Measurements from ENCODE around the gene ELMO1. TPM values are rescaled to one million over a fixed set of nuclear protein-coding genes. Genes with fewer than 3 reads are reported as not detected.
A peak's percentile ranks its signal among the peaks of the same experiment; 100 is the strongest.

Gene ELMO1
- total and polyA plus RNA-seq, 12 donors: 7.5 to 46.8 (median 14.9) TPM

DNA sequence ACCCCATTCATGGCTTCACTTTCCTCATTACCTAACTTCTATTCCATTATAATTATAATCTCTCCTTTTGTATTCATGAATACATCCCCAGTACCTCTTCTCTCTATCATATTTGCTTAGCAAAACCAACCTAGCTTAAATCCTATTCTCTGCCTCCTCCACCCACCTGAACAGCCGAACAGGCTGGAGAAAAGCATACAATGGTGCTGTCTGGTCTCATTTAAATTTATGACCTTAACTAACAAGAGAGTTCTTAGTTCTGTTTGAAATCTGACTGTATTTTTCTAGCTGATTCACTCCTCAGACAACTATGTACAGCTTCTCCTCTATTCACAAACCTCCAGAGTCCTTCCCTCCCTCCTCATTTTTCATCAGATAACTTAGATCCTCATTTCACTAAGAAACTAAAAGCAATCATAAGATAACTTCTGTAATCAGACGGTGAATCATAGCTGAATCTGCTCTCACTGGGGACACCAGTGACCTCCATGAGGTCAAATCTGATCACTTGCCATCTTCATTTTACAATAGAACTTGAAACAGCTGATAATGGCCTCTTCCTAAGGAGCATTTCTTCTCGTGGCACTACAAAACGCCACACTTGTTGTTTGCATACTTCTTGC is 490.4 kb downstream of the ELMO1 start:
- 42 to 53% (median 49%) methylated on average over 4 of the region's 4 CpGs for whole genome bisulfite sequencing, 4 donors
- TF ChIP-seq, protein P1, sequence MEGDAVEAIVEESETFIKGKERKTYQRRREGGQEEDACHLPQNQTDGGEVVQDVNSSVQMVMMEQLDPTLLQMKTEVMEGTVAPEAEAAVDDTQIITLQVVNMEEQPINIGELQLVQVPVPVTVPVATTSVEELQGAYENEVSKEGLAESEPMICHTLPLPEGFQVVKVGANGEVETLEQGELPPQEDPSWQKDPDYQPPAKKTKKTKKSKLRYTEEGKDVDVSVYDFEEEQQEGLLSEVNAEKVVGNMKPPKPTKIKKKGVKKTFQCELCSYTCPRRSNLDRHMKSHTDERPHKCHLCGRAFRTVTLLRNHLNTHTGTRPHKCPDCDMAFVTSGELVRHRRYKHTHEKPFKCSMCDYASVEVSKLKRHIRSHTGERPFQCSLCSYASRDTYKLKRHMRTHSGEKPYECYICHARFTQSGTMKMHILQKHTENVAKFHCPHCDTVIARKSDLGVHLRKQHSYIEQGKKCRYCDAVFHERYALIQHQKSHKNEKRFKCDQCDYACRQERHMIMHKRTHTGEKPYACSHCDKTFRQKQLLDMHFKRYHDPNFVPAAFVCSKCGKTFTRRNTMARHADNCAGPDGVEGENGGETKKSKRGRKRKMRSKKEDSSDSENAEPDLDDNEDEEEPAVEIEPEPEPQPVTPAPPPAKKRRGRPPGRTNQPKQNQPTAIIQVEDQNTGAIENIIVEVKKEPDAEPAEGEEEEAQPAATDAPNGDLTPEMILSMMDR (IDR thresholded peaks at IDR 0.05): no peak
- no peak for TF ChIP-seq POLR2A (IDR thresholded peaks at IDR 0.05)
- intact Hi-C loops (cut with DNase I): no loop called here
- Histone ChIP-seq H3K36me3 (replicated peaks in 1 of 2) (no peaks in the 10 kb centered on the region), H3K4me1 (replicated peaks in 1 of 2) (peaks cover 0 to 11% of the 10 kb centered on the region in 2 donors), H3K9me3 (replicated peaks in 1 of 3) (no peaks in the 10 kb centered on the region), H3K27me3 (no peaks in the 10 kb centered on the region), H3K27ac (no peak overlapping the region), H3K4me3 (no peak overlapping the region)
- DNase-seq: peak in 1 of 7 donors; percentile 17

DNA sequence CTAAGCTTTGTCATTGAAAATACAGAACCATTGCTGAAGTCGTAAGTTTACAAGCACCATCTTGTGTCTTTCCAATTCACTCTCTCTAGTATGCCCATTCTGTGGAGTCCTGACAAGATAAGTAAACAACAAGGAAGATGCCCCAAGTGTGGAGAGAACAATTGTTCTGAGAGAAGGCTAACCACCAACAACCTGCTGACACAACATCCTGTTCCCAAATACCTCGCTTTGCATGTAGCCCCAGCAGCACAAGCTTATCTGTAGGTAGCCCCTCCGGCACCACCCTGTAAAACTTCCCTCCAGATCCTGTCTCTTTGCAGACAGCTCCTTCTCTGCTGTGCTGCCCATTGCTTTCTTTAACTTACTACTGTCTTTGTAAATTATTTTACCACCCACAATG is 491.0 kb downstream of the ELMO1 start:
- no peaks in the 10 kb centered on the region for H3K27me3 ChIP-seq
- no peak overlapping the region for H3K27ac ChIP-seq
- peaks cover 0 to 11% of the 10 kb centered on the region in 2 donors for H3K4me1 ChIP-seq (replicated peaks in 1 of 2)
- intact Hi-C loops (cut with DNase I): no loop called here
- no peaks in the 10 kb centered on the region for H3K9me3 ChIP-seq (replicated peaks in 1 of 3)
- no peak for DNase-seq
- H3K4me3 ChIP-seq: no peak overlapping the region
- TF ChIP-seq, protein P1 (IDR thresholded peaks at IDR 0.05): no peak
- no peak for TF ChIP-seq POLR2A (IDR thresholded peaks at IDR 0.05)
- no peaks in the 10 kb centered on the region for H3K36me3 ChIP-seq (replicated peaks in 1 of 2)
- 86 to 95% (median 90%) methylated on average over 3 of the region's 3 CpGs for WGBS, 4 donors

DNA sequence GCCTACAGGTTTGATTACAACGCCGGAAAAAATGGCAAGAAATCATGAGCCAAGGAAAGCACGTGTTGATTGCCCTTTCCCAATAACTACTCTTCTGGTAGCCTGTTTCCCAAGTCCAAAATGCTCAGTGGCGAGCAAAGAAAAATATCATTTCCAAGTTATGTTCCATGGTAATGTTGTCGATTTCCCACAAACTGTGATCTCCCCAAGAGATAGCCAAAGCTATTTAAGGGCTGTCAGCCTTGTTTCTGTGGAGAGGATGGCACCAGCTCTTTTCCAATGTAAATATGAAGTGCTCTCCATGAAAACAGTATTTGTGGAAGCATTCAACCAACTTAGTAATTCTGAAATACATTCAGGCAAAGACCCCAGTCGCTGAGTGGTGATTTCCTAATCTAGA is 491.9 kb downstream of the ELMO1 start:
- no peak for DNase-seq
- intact Hi-C loops (cut with DNase I): no loop called here
- H3K36me3 ChIP-seq (replicated peaks in 1 of 2): no peaks in the 10 kb centered on the region
- 93 to 95% (median 93%) methylated on average over 6 of the region's 6 CpGs for WGBS, 4 donors
- TF ChIP-seq POLR2A (IDR thresholded peaks at IDR 0.05): no peak
- TF ChIP-seq, protein P1 (IDR thresholded peaks at IDR 0.05): no peak
- H3K27me3 ChIP-seq: no peaks in the 10 kb centered on the region
- peaks cover 0 to 11% of the 10 kb centered on the region in 2 donors for H3K4me1 ChIP-seq (replicated peaks in 1 of 2)
- no peak overlapping the region for H3K27ac ChIP-seq
- no peak overlapping the region for H3K4me3 ChIP-seq
- H3K9me3 ChIP-seq (replicated peaks in 1 of 3): no peaks in the 10 kb centered on the region

DNA sequence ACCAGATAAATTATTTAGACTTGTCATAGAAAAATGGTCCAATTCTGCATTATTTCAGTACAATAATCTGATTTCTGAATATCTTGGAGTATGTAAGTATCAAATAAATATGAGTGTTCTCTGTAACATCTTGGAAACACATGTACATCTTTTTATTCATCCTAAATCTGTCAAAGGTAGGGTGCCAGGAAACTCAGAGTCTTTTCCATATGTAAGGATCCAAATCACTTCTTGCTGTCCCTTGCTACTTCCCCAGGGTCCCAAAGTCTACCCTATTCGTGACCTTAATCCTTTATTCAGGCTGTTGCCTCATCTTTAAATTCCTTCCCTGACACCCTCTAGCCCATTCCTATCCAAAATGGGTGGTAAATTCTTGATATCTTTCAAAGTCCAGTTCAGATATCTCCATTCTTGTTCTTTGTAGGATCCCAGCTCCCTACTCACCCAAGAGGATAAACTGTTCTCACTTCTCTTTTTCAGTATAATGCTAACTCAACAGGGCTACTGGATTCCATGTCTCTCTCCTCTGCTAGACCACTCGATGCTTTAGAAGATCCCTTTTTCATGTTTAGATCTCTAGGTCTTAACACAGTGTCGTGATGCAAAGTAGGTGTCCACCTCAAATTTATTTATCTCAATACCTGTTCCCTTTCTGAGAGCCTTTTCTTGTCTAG is 493.1 kb downstream of the ELMO1 start:
- DNase-seq: no peak
- 72 to 94% (median 81%) methylated on average over 3 of the region's 3 CpGs for WGBS, 4 donors
- Histone ChIP-seq H3K27me3 (no peaks in the 10 kb centered on the region), H3K9me3 (replicated peaks in 1 of 3) (no peaks in the 10 kb centered on the region), H3K36me3 (replicated peaks in 1 of 2) (no peaks in the 10 kb centered on the region), H3K4me1 (replicated peaks in 1 of 2) (peaks cover 0 to 11% of the 10 kb centered on the region in 2 donors), H3K27ac (no peak overlapping the region), H3K4me3 (no peak overlapping the region)
- TF ChIP-seq, protein P1 (IDR thresholded peaks at IDR 0.05): no peak
- no peak for TF ChIP-seq POLR2A (IDR thresholded peaks at IDR 0.05)
- intact Hi-C loops (cut with DNase I): no loop called here

Measured in adrenal gland (tissue), 12 donors.